Gastrocnemius medialis (tissue), 4 donors: ENCODE measurements around the gene RAD50. TPM values are rescaled to one million over a fixed set of nuclear protein-coding genes. Genes with fewer than 3 reads are reported as not detected.
"Not testable (repeated sequence)": the region's sequence is repeated elsewhere in the genome, so short reads cannot be mapped to it uniquely, and the experiment has no call there.

Experiments used
- ATAC-seq, 2 donors: fragments of 150-250 bp; one replicate each; pipeline ENCODE4 v1.9.1; 2016
- DNase-seq, 2 donors: peaks; one replicate each; pipeline ENCODE4 v3.0.0-alpha.2; 2019
- H3K27ac ChIP-seq, 4 donors: fragments of 200-600 bp; sonication (generic); 1 replicate in 1 of 4; 2 replicates in 3 of 4; pipeline ENCODE4 v1.5.1; 2016 to 2018; ENCODE audit warnings: mild to moderate bottlenecking in 2 of 4, moderate library complexity in 1 of 4
- H3K27me3 ChIP-seq, 3 donors: fragments of 200-600 bp; sonication (generic) in 2 of 3; 1 replicate in 1 of 3; 2 replicates in 2 of 3; pipeline versions ENCODE4 v1.5.1 to v1.6.0; 2016 to 2019; ENCODE audit warnings: mild to moderate bottlenecking in 1 of 3, moderate library complexity in 1 of 3
- H3K36me3 ChIP-seq, 2 donors: fragments of 200-600 bp; sonication (generic) in 1 of 2; one replicate each; pipeline ENCODE4 v1.5.1; 2017 to 2018
- H3K4me1 ChIP-seq, 2 donors: fragments of 200-600 bp; sonication (generic) in 1 of 2; one replicate each; pipeline ENCODE4 v1.5.1; 2016 to 2017; ENCODE audit warnings: mild to moderate bottlenecking in 2 of 2
- H3K4me3 ChIP-seq, 4 donors: fragments of 200-600 bp; sonication (generic) in 3 of 4; 1 replicate in 1 of 4; 2 replicates in 3 of 4; pipeline ENCODE4 v1.5.1; 2016 to 2019; ENCODE audit warnings: mild to moderate bottlenecking in 2 of 4
- H3K9me3 ChIP-seq, 3 donors: fragments of 200-600 bp; sonication (generic) in 2 of 3; 1 replicate in 1 of 3; 2 replicates in 2 of 3; pipeline ENCODE4 v1.5.1; 2016 to 2019
- CTCF ChIP-seq, 5 experiments: fragments of 450-650 bp in 3 of 5; fragments of 200-600 bp in 2 of 5; sonication (generic) in 2 of 5; IDR thresholded peaks in 4 of 5; conservative IDR thresholded peaks in 1 of 5; 1 replicate in 4 of 5; 2 replicates in 1 of 5; pipeline ENCODE4 v1.5.1; 2016 to 2019; ENCODE audit warnings: antibody characterized with exemption in 5 of 5, mild to moderate bottlenecking in 3 of 5, moderate library complexity in 3 of 5
- POLR2A ChIP-seq, 2 donors: fragments of 450-650 bp; IDR thresholded peaks; one replicate each; pipeline ENCODE4 v1.6.1; 2017; ENCODE audit warnings: antibody characterized with exemption in 2 of 2, mild to moderate bottlenecking in 2 of 2, moderate library complexity in 2 of 2
- in situ Hi-C, 4 donors: fragments of 200-750 bp; cut with MboI; loops; one replicate each; pipeline versions ENCODE4 v1.15.0 to v1.8.0; 2017; ENCODE audit warnings: low sequenced_read_pairs in 4 of 4
- intact Hi-C: fragments of 100-400 bp; cut with DNase I; formaldehyde crosslinking; loops from one replicate; pipeline ENCODE4 v1.15.1; 2023; ENCODE audit warnings: low total_unique reads
- total RNA-seq, 4 donors: library from RNA; depleted of rRNA; stranded (reverse); fragments of >200 nt; gene quantifications; one replicate each; pipeline versions ENCODE4 v1.1.0 to v1.2.3, GENCODE V29; 2016

Gene RAD50
- total RNA-seq, 4 donors from 2014 or later: 18.9 to 29.1 (median 22.0) TPM

GRCh38 chr5:132622608-132623007 is 65.8 kb downstream of the RAD50 start:
- peaks cover 0 to 36% of the 10 kb centered on the region in 2 donors for H3K36me3 ChIP-seq
- ATAC-seq (no peak), DNase-seq (no peak)
- TF ChIP-seq POLR2A (IDR thresholded peaks at IDR 0.05) (no peak), CTCF (IDR thresholded peaks at IDR 0.05 in 4 of 5, conservative IDR thresholded peaks at IDR 0.05 in 1 of 5) (no peak)
- H3K27me3 ChIP-seq: no peaks in the 10 kb centered on the region
- H3K4me1 ChIP-seq: no peaks in the 10 kb centered on the region
- H3K9me3 ChIP-seq: no peaks in the 10 kb centered on the region
- H3K4me3 ChIP-seq: no peak overlapping the region
- in situ Hi-C loops: no loop called here
- intact Hi-C loops: no loop called here
- H3K27ac ChIP-seq: no peak overlapping the region

GRCh38 chr5:132627470-132627869 is 70.7 kb downstream of the RAD50 start:
- H3K27me3 ChIP-seq: no peaks in the 10 kb centered on the region
- no peak for ATAC-seq
- no peak overlapping the region for H3K4me3 ChIP-seq
- in situ Hi-C loops: no loop called here
- no peaks in the 10 kb centered on the region for H3K9me3 ChIP-seq
- intact Hi-C loops: no loop called here
- no peak for DNase-seq
- peaks cover 0 to 10% of the 10 kb centered on the region in 2 donors for H3K36me3 ChIP-seq
- TF ChIP-seq CTCF (IDR thresholded peaks at IDR 0.05 in 4 of 5, conservative IDR thresholded peaks at IDR 0.05 in 1 of 5) (no peak), POLR2A (IDR thresholded peaks at IDR 0.05) (no peak)
- H3K4me1 ChIP-seq: no peaks in the 10 kb centered on the region
- H3K27ac ChIP-seq: no peak overlapping the region

GRCh38 chr5:132628814-132629213 is 72.0 kb downstream of the RAD50 start:
- in situ Hi-C loops (no loop called here), intact Hi-C loops (no loop called here)
- Histone ChIP-seq H3K27ac (no peak overlapping the region), H3K36me3 (peaks cover 0 to 8% of the 10 kb centered on the region in 2 donors), H3K4me3 (no peak overlapping the region), H3K9me3 (no peaks in the 10 kb centered on the region), H3K4me1 (no peaks in the 10 kb centered on the region), H3K27me3 (no peaks in the 10 kb centered on the region)
- ATAC-seq (no peak), DNase-seq (no peak)
- no peak for TF ChIP-seq POLR2A (IDR thresholded peaks at IDR 0.05)
- TF ChIP-seq CTCF (IDR thresholded peaks at IDR 0.05 in 4 of 5, conservative IDR thresholded peaks at IDR 0.05 in 1 of 5): no peak

- Histone ChIP-seq H3K4me3 (no peak overlapping the region), H3K36me3 (peaks cover 0 to 8% of the 10 kb centered on the region in 2 donors), H3K27ac (no peak overlapping the region), H3K4me1 (no peaks in the 10 kb centered on the region), H3K27me3 (no peaks in the 10 kb centered on the region), H3K9me3 (no peaks in the 10 kb centered on the region)
- intact Hi-C loops (no loop called here), in situ Hi-C loops (no loop called here)
- no peak for ATAC-seq
- TF ChIP-seq CTCF (IDR thresholded peaks at IDR 0.05 in 4 of 5, conservative IDR thresholded peaks at IDR 0.05 in 1 of 5) (no peak), POLR2A (IDR thresholded peaks at IDR 0.05) (no peak)
- no peak for DNase-seq
Measured at GRCh38 chr5:132629230-132629944, 72.6 kb downstream of the RAD50 start.

GRCh38 chr5:132633587-132633986 is 76.8 kb downstream of the RAD50 start:
- H3K27ac ChIP-seq, H3K27me3 ChIP-seq, DNase-seq, ATAC-seq, H3K4me3 ChIP-seq, H3K4me1 ChIP-seq, in situ Hi-C loops, intact Hi-C loops, H3K9me3 ChIP-seq: not testable (repeated sequence)
- peaks cover 0 to 25% of the 10 kb centered on the region in 2 donors for H3K36me3 ChIP-seq
